ENCODE data around the gene MRPL37.

MRPL37 gene

DNA sequence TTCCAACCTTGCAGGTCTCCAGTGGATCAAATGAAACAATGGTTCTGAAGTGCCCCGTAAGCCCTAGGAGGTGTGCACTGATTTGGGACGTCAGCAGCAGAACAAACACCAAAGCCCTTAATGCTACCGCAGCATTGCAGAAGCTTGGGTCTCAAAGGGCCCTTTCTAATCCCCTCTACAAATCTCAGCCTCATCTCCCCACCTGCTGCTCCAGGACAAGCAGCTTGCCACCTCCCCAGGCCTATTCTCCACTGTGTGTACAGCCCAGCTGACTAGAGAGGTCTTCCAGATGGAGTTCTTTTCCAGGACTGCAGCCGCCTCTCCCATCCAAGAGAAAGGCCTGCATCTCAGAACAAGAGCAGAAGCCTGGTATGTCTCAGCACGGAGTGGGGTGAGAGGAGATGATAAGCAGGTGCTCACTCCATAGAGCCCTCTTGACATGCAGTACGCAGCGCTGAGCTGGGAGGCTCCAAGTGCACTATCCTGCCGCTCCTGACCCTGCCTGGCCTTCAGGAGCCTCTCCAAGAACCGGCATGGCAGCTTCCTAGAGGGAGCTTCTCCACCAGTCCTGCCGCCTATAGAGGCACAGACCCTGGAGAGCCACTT lies 46.3 kb downstream of the MRPL37 start:
- DNase-seq (ENCODE audit: extremely low read depth, insufficient read length) = no peak
- no peak overlapping the region for H3K4me3 ChIP-seq (replicated peaks; ENCODE audit: low read depth, low read length)
- H3K36me3 ChIP-seq (ENCODE audit: control insufficient read depth, insufficient read depth, low read length) = peaks cover 7% of the 10 kb centered on the region
- H3K27me3 ChIP-seq (replicated peaks; ENCODE audit: control insufficient read depth, insufficient read depth, low read length) = no peaks in the 10 kb centered on the region
- no peak for TF ChIP-seq CTCF (IDR thresholded peaks at IDR 0.05; ENCODE audit: insufficient read depth, low read length, poor library complexity, severe bottlenecking)

GRCh38 chr1:54247863-54248515 lies 48.0 kb downstream of the MRPL37 start:
- TF ChIP-seq CTCF (IDR thresholded peaks at IDR 0.05; ENCODE audit: insufficient read depth, low read length, poor library complexity, severe bottlenecking) = no peak
- Histone ChIP-seq H3K27me3 (replicated peaks; ENCODE audit: control insufficient read depth, insufficient read depth, low read length) (no peaks in the 10 kb centered on the region), H3K36me3 (ENCODE audit: control insufficient read depth, insufficient read depth, low read length) (peaks cover 9% of the 10 kb centered on the region), H3K4me3 (replicated peaks; ENCODE audit: low read depth, low read length) (no peak overlapping the region)
- no peak for DNase-seq (ENCODE audit: extremely low read depth, insufficient read length)

DNA sequence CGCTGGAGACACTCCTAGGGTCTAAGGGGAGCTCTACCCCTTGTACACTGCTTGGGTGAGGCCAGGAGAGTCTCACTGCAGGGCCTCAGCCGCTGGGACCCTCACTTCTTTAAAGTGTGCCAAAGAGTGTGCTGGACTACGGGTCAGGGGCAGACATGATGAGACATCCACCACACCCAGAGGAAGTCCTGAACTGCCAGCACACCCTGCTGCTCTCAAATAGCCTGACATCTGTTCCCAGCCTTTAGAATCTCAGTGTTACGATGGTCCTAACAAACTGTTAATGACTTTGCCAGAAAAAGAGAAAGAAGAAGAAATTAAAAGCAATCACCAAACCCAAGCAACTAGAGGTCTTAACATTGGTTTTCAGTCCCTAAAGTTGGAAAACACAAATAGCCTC lies 49.0 kb downstream of the MRPL37 start:
- Histone ChIP-seq H3K36me3 (ENCODE audit: control insufficient read depth, insufficient read depth, low read length) (peaks cover 9% of the 10 kb centered on the region), H3K27me3 (replicated peaks; ENCODE audit: control insufficient read depth, insufficient read depth, low read length) (no peaks in the 10 kb centered on the region), H3K4me3 (replicated peaks; ENCODE audit: low read depth, low read length) (no peak overlapping the region)
- no peak for DNase-seq (ENCODE audit: extremely low read depth, insufficient read length)
- no peak for TF ChIP-seq CTCF (IDR thresholded peaks at IDR 0.05; ENCODE audit: insufficient read depth, low read length, poor library complexity, severe bottlenecking)

DNA sequence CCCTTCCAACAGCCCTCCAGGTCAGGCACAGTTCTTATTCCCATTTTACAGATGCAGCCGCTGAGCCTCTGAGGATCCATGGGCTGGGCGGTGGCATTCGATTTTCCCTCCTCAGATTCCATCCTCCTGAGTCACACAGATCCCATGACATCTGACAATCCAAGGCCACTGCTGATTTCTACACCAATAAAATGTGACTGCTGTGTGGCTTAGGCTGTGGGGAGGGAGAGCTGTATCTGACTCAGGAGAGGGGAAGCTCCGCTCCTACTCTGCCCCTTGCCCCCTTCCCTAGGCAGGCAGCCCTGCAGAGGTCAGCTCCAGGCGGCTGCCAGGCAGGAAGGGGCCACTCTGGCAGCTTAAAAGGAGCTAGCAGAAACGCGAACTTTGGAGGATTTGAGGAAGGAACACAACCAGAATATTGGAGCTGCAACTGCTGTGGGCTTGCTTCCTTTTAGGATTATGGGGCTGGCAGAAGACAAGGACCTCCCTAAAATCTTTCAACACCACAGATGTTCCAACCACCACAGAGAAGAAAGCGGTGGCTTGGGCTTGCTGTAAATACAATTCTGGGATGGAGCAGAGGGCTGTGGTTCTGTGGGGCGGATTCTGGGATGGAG lies 50.0 kb downstream of the MRPL37 start:
- peaks cover 9% of the 10 kb centered on the region for H3K36me3 ChIP-seq (ENCODE audit: control insufficient read depth, insufficient read depth, low read length)

GRCh38 chr1:54250670-54251069 lies 50.7 kb downstream of the MRPL37 start:
- Histone ChIP-seq H3K36me3 (ENCODE audit: control insufficient read depth, insufficient read depth, low read length) (peaks cover 9% of the 10 kb centered on the region), H3K27me3 (replicated peaks; ENCODE audit: control insufficient read depth, insufficient read depth, low read length) (no peaks in the 10 kb centered on the region), H3K4me3 (replicated peaks; ENCODE audit: low read depth, low read length) (no peak overlapping the region)
- no peak for TF ChIP-seq CTCF (IDR thresholded peaks at IDR 0.05; ENCODE audit: insufficient read depth, low read length, poor library complexity, severe bottlenecking)
- no peak for DNase-seq (ENCODE audit: extremely low read depth, insufficient read length)

More for the DNA sequence above, 50.0 kb downstream of the MRPL37 start:
- no peak for DNase-seq (ENCODE audit: extremely low read depth, insufficient read length)
- H3K4me3 ChIP-seq (replicated peaks; ENCODE audit: low read depth, low read length) = no peak overlapping the region
- no peak for TF ChIP-seq CTCF (IDR thresholded peaks at IDR 0.05; ENCODE audit: insufficient read depth, low read length, poor library complexity, severe bottlenecking)
- H3K27me3 ChIP-seq (replicated peaks; ENCODE audit: control insufficient read depth, insufficient read depth, low read length) = no peaks in the 10 kb centered on the region

Measured in GM06990 (cell line).